Measurements from ENCODE around the gene WWC2. TPM values are rescaled to one million over a fixed set of nuclear protein-coding genes. Genes with fewer than 3 reads are reported as not detected.
A peak's percentile ranks its signal among the peaks of the same experiment; 100 is the strongest.

The WWC2 gene
- total RNA-seq, 1 donor, result 100 TPM

GRCh38 chr4:183099537-183100297 lies 660 bp downstream of the WWC2 start:
- DNase-seq (ENCODE audit: low read depth), result no peak
- peak overlapping the region; percentile 91 for H3K4me3 ChIP-seq (ENCODE audit: low read depth, low read length)
- peak; percentile 13 for TF ChIP-seq CTCF (IDR thresholded peaks at IDR 0.05; ENCODE audit: insufficient read depth, low read depth, low read length)

- no peak for DNase-seq (ENCODE audit: low read depth)
- peak overlapping the region; percentile 91 for H3K4me3 ChIP-seq (ENCODE audit: low read depth, low read length)
- TF ChIP-seq CTCF (IDR thresholded peaks at IDR 0.05; ENCODE audit: insufficient read depth, low read depth, low read length), result no peak
Measured at GRCh38 chr4:183100298-183100599, 1.2 kb downstream of the WWC2 start.

- H3K4me3 ChIP-seq (ENCODE audit: low read depth, low read length), result peak overlapping the region; percentile 91
- TF ChIP-seq CTCF (IDR thresholded peaks at IDR 0.05; ENCODE audit: insufficient read depth, low read depth, low read length), result no peak
- peak; percentile 38 for DNase-seq (ENCODE audit: low read depth)
Measured at GRCh38 chr4:183100827-183101226, 1.8 kb downstream of the WWC2 start.

GRCh38 chr4:183101956-183102480 lies 3.0 kb downstream of the WWC2 start:
- DNase-seq (ENCODE audit: low read depth), result no peak
- no peak for TF ChIP-seq CTCF (IDR thresholded peaks at IDR 0.05; ENCODE audit: insufficient read depth, low read depth, low read length)
- H3K4me3 ChIP-seq (ENCODE audit: low read depth, low read length), result no peak overlapping the region

- no peak for DNase-seq (ENCODE audit: low read depth)
- TF ChIP-seq CTCF (IDR thresholded peaks at IDR 0.05; ENCODE audit: insufficient read depth, low read depth, low read length), result no peak
Measured at GRCh38 chr4:183105092-183105491, 6.0 kb downstream of the WWC2 start.

GRCh38 chr4:183106839-183107238 lies 7.8 kb downstream of the WWC2 start:
- DNase-seq (ENCODE audit: low read depth), result no peak

More at GRCh38 chr4:183105092-183105491, 6.0 kb downstream of the WWC2 start:
- H3K4me3 ChIP-seq (ENCODE audit: low read depth, low read length), result no peak overlapping the region

More at GRCh38 chr4:183106839-183107238, 7.8 kb downstream of the WWC2 start:
- no peak overlapping the region for H3K4me3 ChIP-seq (ENCODE audit: low read depth, low read length)
- TF ChIP-seq CTCF (IDR thresholded peaks at IDR 0.05; ENCODE audit: insufficient read depth, low read depth, low read length), result peak; percentile 33

Data from fibroblast of villous mesenchyme (primary cell).